HUES48 (cell line): ENCODE measurements around the gene LRRC2.
"Not testable (repeated sequence)": the region's sequence is repeated elsewhere in the genome, so short reads cannot be mapped to it uniquely, and the experiment has no call there.

ENCODE experiments used
- H3K27ac ChIP-seq: one replicate; pipeline ENCODE4 v1.7.0; 2013; ENCODE audit warnings: low read depth, low read length, inconsistent platforms
- H3K27me3 ChIP-seq: 2 replicates; pipeline ENCODE4 v1.6.1; 2013; ENCODE audit warnings: mild to moderate bottlenecking, low read length; ENCODE audit not compliant: control insufficient read depth, insufficient read depth
- H3K36me3 ChIP-seq: 2 replicates; pipeline ENCODE4 v1.6.1; 2013; ENCODE audit warnings: low read length; ENCODE audit not compliant: control insufficient read depth, insufficient read depth
- H3K4me1 ChIP-seq: 2 replicates; pipeline ENCODE4 v1.6.1; 2013; ENCODE audit warnings: mild to moderate bottlenecking, low read length; ENCODE audit not compliant: control insufficient read depth, insufficient read depth
- H3K4me3 ChIP-seq: 2 replicates; pipeline ENCODE4 v1.5.1; 2013; ENCODE audit warnings: mild to moderate bottlenecking, low read depth, low read length
- H3K9ac ChIP-seq: 2 replicates; pipeline ENCODE4 v1.6.1; 2013; ENCODE audit warnings: mild to moderate bottlenecking, low read depth, low read length, moderate library complexity
- H3K9me3 ChIP-seq: 2 replicates; pipeline ENCODE4 v1.6.1; 2013; ENCODE audit warnings: low read length; ENCODE audit not compliant: control insufficient read depth, insufficient read depth

Gene LRRC2

DNA sequence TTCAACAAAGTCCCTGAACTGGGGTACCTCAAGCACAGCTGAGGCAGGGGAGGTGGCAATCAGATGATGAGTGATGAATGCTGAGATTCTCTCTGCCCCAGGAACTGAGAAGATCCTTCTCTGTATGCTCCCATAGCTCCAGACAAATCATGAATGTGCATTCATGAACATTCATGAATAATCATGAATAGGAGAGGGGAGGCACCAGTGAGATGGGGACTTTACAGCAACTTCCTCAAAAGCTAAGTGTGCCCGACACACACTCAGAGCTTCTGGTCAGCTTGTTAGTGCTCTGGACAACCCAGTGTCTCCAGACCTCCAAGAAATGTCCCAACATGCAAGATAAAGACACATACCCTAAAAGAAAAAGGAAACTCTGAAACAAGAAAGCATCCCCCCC lies 24.3 kb downstream of the LRRC2 start:
- H3K27me3 ChIP-seq, result no peaks in the 10 kb centered on the region
- H3K4me1 ChIP-seq, result peaks cover 32% of the 10 kb centered on the region
- H3K9me3 ChIP-seq, result no peaks in the 10 kb centered on the region
- H3K9ac ChIP-seq, result no peak overlapping the region
- H3K36me3 ChIP-seq, result no peaks in the 10 kb centered on the region; the same call in 1 of the 2 replicates
- no peak overlapping the region for H3K27ac ChIP-seq
- H3K4me3 ChIP-seq, result no peak overlapping the region

DNA sequence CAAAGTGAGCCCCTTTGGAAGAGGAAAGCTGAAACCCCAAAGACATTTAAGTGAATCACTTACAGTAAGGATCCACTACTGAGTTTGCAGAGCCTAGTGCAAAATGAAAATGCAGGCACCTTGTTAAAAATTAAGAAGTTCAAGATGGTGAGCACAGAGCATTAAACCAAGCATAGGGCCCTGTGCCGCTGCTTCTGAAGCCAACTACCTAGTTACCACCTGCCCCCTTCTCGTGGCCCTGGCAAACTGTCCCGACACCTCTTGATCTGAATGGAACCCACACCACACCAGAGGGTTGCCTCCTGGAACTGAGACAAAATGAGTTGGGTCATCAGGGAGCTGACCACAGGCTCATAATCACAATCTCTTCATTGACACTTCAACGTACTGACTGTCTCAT lies 25.6 kb downstream of the LRRC2 start:
- Histone ChIP-seq H3K9me3 (no peaks in the 10 kb centered on the region), H3K27me3 (no peaks in the 10 kb centered on the region), H3K4me3 (no peak overlapping the region), H3K9ac (no peak overlapping the region), H3K27ac (no peak overlapping the region), H3K36me3 (no peaks in the 10 kb centered on the region; the same call in 1 of the 2 replicates), H3K4me1 (peaks cover 20% of the 10 kb centered on the region)

DNA sequence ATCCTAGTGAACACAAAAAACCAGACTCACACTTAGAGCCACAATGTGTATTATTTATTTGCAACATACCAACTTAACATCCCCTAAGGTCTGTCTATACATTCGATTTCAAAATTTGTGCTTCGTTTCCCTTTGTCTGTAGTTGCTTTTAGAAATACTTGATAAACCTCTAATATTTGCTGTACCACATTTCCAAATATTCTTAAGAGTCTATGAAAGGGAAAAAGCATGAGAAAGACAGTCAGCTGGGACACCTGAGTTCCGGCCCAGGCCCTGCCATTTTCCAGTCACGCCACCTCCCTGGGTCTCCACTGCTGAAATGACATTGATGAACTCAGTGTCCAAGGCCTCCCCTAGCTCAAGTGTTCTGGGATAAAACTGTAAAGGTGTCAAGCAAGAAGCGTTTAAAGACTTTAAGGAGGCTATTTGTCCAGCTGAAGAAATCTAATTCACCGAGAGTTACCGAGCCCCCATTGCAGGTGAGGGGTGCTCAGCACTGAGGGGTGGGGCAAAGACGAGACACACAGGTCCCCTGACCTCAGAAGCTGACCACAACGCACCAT lies 26.6 kb downstream of the LRRC2 start:
- Histone ChIP-seq H3K4me1 (peaks cover 10% of the 10 kb centered on the region), H3K9ac (no peak overlapping the region), H3K27ac (no peak overlapping the region), H3K9me3 (no peaks in the 10 kb centered on the region), H3K36me3 (no peaks in the 10 kb centered on the region; the same call in 1 of the 2 replicates), H3K27me3 (no peaks in the 10 kb centered on the region), H3K4me3 (no peak overlapping the region)

DNA sequence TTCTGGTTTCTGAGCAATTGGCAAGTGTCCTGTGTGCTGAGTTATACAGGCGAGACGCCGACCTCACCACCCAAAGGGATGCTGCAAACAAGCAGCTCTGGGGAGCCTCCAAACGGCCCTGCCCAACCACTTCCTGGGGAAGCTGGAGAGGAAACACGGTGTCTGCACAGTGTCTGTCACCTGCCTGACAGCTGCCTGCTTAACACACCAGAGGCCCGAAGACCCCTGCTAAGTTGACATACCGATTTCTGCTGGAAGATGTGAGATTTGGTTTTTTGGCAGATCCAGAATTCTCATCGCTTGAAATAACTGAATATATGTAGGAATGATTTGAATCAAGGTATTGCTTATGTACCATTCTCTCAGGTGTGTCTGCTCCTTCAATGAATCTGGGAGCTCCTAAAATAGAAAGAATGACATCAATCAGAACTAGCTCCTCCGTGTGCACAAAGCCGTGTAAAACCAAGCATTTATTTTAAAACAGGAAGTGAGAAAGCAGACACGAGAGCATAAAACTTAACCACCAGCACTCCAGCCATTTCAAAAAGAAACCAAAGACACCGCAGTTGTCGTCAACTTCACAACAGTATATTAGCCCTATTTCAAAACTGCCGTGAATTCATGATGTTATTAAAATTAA lies 27.2 kb downstream of the LRRC2 start:
- no peak overlapping the region for H3K27ac ChIP-seq
- peaks cover 8% of the 10 kb centered on the region for H3K4me1 ChIP-seq

DNA sequence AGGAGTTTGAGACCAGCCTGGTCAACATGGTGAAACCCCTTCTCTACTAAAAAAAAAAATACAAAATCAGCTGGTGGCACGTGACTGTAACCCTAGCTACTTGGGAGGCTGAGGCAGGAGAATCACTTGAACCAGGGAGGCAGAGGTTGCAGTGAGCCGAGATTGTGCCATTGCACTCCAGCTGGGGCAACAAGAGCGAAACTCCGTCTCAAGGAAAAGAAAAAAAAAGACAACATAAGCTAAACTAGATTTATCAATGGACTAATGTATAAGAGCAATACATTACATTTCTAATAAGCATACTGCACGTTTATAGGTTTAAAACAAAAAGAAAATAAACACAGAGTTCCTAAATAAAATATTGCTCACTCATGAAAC lies 27.7 kb downstream of the LRRC2 start:
- H3K36me3 ChIP-seq, H3K4me3 ChIP-seq, H3K27me3 ChIP-seq, H3K27ac ChIP-seq, H3K9me3 ChIP-seq, H3K9ac ChIP-seq, H3K4me1 ChIP-seq: not testable (repeated sequence)

More for the DNA sequence above, 27.2 kb downstream of the LRRC2 start:
- no peaks in the 10 kb centered on the region for H3K9me3 ChIP-seq
- H3K9ac ChIP-seq, result no peak overlapping the region
- H3K36me3 ChIP-seq, result no peaks in the 10 kb centered on the region; the same call in 1 of the 2 replicates
- H3K4me3 ChIP-seq, result no peak overlapping the region
- no peaks in the 10 kb centered on the region for H3K27me3 ChIP-seq

DNA sequence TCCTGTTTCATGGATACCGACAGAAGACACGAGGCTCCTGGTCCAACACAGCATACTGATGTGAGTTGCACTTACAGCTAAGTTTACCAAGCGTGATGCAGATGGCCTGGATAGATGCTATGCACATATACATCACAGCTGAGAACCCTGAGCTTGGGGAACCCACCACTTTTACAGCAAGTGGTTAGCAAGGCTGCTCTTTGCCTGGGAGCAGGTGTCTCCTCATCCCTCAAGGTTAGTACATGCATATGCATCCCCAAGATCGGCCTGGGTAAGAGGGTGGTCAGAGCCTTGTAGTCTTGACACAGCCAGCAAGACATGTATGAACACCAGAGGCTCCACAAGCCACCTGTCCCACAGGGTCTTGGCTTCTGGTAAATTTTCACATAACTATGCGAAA lies 28.3 kb downstream of the LRRC2 start:
- Histone ChIP-seq H3K9me3 (no peaks in the 10 kb centered on the region), H3K9ac (no peak overlapping the region), H3K27ac (no peak overlapping the region), H3K36me3 (no peaks in the 10 kb centered on the region; the same call in 1 of the 2 replicates), H3K4me1 (peaks cover 8% of the 10 kb centered on the region), H3K4me3 (no peak overlapping the region), H3K27me3 (no peaks in the 10 kb centered on the region)

DNA sequence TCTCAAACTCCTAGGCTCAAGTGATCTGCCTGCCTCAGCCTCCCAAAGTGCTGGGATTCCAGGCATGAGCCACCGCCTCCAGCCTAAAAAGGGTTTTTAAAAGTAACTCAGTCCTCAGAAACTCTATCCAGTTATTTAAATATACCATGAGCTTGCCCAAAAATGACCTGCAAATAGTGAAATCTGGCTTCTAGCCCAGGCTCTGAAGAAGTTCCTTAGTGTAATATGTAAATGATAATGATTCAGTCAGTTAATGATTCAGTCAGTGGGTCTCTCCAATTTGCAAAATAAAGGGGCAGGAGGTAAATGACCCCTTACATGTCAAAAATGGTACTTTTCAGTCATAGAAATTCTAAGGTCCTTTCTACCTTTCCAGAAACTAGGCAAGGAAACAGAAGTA lies 28.8 kb downstream of the LRRC2 start:
- Histone ChIP-seq H3K36me3 (no peaks in the 10 kb centered on the region; the same call in 1 of the 2 replicates), H3K9ac (no peak overlapping the region), H3K27ac (no peak overlapping the region), H3K4me1 (peaks cover 8% of the 10 kb centered on the region), H3K27me3 (no peaks in the 10 kb centered on the region), H3K4me3 (no peak overlapping the region), H3K9me3 (no peaks in the 10 kb centered on the region)

DNA sequence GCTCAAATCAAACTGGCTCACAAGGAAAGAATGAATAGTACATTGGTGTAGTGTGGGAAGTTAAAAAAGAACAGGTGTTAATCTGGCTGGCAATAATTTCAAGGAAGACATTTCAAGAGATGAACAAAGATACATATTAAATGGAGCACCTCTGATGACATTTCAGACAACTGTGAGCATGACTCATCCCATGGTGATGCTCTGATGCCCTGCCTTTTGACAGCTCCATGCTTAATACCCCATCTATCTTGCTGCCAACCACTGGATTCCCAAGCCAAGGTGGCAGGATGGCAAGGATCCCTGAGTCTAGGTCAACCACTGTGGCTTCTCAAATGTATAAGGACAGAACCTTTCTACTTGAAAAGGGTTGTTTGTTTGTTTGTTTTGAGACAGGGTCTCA lies 29.3 kb downstream of the LRRC2 start:
- H3K4me3 ChIP-seq, result no peak overlapping the region
- peaks cover 8% of the 10 kb centered on the region for H3K4me1 ChIP-seq
- no peaks in the 10 kb centered on the region; the same call in 1 of the 2 replicates for H3K36me3 ChIP-seq
- H3K27me3 ChIP-seq, result no peaks in the 10 kb centered on the region
- H3K9ac ChIP-seq, result no peak overlapping the region
- H3K27ac ChIP-seq, result no peak overlapping the region
- no peaks in the 10 kb centered on the region for H3K9me3 ChIP-seq

DNA sequence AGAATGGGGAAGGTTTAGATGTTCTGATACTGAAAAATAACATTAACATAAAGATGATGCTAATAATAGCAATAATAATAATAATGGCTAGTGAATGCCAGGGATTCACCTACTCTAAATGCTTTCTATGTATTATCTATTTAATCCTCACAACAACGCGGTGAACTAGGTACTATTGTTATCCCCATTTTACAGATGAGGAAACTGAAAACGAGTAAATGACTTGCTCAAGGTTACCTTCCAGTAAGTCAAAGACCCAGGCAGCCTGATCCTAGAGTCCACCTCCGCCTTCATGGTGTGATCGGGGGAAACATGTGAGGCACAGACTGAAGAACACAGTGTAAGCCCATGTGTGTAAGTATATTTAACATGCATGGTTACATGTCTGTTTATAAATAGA lies 30.4 kb downstream of the LRRC2 start:
- Histone ChIP-seq H3K9me3 (no peaks in the 10 kb centered on the region), H3K9ac (no peak overlapping the region), H3K27me3 (no peaks in the 10 kb centered on the region), H3K27ac (no peak overlapping the region), H3K4me1 (peaks cover 8% of the 10 kb centered on the region), H3K36me3 (no peaks in the 10 kb centered on the region), H3K4me3 (no peak overlapping the region)

DNA sequence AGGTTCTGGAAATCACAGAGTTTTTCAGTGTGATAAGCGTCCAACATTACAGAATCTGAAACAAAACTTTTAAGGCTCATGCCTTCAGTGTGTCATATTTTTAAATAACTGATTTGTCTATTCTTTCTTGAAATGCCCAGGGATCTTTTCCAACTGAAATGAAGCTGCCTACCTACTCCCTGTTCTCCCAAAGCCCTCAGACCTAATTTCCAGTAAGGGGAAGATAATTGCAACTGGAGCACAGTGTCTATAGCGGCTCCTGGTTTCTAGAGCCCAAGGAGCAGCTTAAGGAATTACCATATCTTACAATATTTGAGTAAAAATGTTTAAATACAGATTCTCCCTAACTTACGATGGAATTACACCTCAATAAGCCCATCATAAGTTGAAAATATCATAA lies 33.0 kb downstream of the LRRC2 start:
- no peak overlapping the region for H3K4me3 ChIP-seq
- no peaks in the 10 kb centered on the region for H3K9me3 ChIP-seq
- H3K4me1 ChIP-seq, result peaks cover 8% of the 10 kb centered on the region
- no peak overlapping the region for H3K9ac ChIP-seq
- H3K27me3 ChIP-seq, result no peaks in the 10 kb centered on the region
- H3K27ac ChIP-seq, result no peak overlapping the region
- H3K36me3 ChIP-seq, result no peaks in the 10 kb centered on the region

DNA sequence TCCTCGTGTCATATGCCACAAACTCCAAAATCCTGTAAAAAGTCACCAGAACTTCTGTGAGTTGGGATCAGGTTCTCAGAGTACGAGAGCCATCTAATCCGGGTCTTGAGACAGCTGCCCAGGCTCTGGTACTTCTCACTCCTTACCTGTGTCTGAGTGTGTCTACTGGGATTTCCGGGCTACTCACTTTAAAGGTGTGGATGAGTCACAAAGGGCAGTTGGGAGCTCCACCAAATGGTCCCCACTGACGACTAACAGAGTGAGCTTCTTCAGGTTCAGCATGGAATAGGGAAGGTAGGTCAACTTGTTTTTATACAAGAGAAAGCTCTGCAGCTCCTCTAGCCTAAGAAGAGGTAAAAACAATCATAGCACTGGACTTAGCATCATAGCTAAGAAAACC lies 38.9 kb downstream of the LRRC2 start:
- no peak overlapping the region for H3K4me3 ChIP-seq
- no peaks in the 10 kb centered on the region for H3K9me3 ChIP-seq
- no peak overlapping the region for H3K27ac ChIP-seq
- no peaks in the 10 kb centered on the region for H3K4me1 ChIP-seq
- H3K27me3 ChIP-seq, result no peaks in the 10 kb centered on the region
- no peaks in the 10 kb centered on the region; the same call in 1 of the 2 replicates for H3K36me3 ChIP-seq
- H3K9ac ChIP-seq, result no peak overlapping the region
